Stomach (tissue), 4 donors: Measurements from ENCODE around the gene FBL.
"Not testable (repeated sequence)": the region's sequence is repeated elsewhere in the genome, so short reads cannot be mapped to it uniquely, and the experiment has no call there.

Experiments
- CTCF ChIP-seq, 7 experiments: fragments of 450-650 bp in 4 of 7; fragments of 200-600 bp in 3 of 7; sonication (generic) in 3 of 7; IDR thresholded peaks; one replicate each; pipeline ENCODE4 v1.5.1; 2016 to 2019; ENCODE audit warnings: antibody characterized with exemption in 7 of 7, control low read depth in 2 of 7, mild to moderate bottlenecking in 1 of 7
- EP300 ChIP-seq: sonication (generic); formaldehyde crosslinking; IDR thresholded peaks from one replicate; pipeline ENCODE4 v1.6.1; 2017; ENCODE audit warnings: antibody characterized with exemption
- POLR2A ChIP-seq, 4 donors: fragments of 450-650 bp; IDR thresholded peaks; one replicate each; pipeline ENCODE4 v1.6.1; 2016; ENCODE audit warnings: antibody characterized with exemption in 4 of 4, control low read depth in 2 of 4, mild to moderate bottlenecking in 1 of 4, moderate library complexity in 1 of 4
- POLR2AphosphoS5 ChIP-seq, 3 donors: sonication (generic); formaldehyde crosslinking; IDR thresholded peaks; one replicate each; pipeline ENCODE4 v1.6.1; 2016; ENCODE audit warnings: antibody characterized with exemption in 3 of 3

GRCh38 chr19:39878866-39879265 lies 32.7 kb upstream of the FBL start:
- TF ChIP-seq POLR2A (IDR thresholded peaks at IDR 0.05); CTCF (IDR thresholded peaks at IDR 0.05); EP300; POLR2AphosphoS5 (IDR thresholded peaks at IDR 0.05): not testable (repeated sequence)
